Superior temporal gyrus (tissue), 1 donor: ENCODE measurements around the gene HLA-F.
A peak's percentile ranks its signal among the peaks of the same experiment; 100 is the strongest.

Experiments used
- DNase-seq: peaks from one replicate; pipeline ENCODE4 v3.0.0-alpha.2; 2016; ENCODE audit errors: extremely low spot score

The HLA-F gene

DNA sequence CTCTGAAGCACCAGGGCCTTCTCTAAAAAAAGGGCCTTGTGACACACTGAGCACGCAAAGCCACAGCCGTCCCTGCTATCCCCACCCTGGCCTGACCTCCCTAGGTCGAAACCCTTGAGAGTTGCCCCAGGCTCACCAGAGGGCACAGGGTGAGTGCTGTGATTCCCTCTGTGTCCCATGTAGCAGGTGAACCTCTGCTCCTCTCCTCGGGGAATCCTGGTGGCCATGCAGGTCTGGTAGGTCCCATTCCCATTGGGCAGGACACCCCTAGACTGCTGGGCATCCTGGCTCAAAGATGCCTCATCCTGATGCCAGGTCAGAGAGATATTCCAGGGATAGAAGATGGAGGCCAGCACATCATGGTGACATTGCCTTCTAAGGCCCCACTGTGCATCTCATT is 20.9 kb downstream of the HLA-F start:
- no peak for DNase-seq

DNA sequence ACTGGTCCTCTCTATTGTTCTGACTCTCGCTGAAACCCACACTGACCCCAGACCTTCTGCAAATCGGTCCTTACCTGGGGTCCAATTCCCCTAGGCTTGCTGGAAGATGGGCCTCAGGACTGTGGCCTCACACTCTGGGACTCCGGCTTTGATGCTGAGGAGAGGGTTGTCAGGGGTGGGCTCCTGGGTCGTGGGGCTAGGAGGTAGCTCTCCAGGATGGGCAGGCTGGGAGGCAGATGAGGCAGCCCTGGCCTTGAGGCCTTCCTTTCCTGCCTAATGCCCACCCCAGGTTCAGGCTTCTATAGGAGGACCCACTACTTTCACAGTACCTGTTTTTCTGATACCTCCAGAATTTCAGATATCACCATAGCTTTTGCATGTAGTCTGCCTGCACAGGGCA is 21.4 kb downstream of the HLA-F start:
- no peak for DNase-seq

DNA sequence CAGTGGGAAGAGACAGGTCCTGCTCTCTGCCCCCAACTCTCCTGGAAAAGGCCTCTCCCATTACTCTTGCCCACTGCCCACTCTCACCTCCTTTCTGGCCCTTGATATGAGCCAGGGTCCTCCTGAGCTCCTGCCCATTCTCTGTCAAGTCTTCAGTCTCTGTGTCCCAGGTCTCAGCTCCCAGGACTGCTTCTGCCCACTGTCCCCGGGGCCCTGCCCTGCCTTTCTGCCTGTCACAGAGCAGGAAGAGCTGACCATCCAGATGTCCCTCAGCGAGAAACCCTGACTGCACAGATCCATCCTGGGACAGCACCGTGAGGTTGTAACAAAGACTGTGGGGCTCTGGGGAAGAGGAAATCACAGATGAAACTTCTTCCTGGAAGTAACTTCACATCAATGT is 22.2 kb downstream of the HLA-F start:
- DNase-seq = no peak

DNA sequence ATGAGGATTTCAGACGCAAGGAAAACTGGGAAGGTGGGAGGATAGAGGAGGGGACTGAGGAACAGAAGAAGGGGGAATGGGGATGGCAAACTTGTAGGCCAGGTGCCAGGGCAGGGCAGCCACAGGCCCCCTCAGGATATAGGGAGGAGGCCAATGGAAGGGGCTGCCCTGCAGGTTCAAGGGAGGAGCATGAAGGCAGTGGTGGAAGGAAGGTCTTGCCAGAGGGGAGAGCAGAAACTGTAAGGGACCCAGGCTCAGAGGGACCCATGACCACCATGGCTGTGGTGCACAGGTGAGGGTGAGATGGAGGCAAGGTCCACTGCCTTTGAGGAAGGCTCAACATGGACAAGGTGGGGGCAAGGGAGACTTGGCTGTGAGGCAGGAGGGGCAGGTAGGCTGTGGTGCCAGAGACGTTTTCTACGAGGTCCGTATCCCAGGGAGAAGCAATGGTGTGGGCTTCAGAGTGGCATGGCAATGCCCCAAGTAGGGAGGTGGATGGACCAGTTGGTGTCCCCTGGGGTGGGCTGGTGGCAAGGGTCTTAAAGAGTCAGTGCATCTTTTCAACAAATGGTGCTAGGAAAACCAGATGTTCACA is 22.7 kb downstream of the HLA-F start:
- DNase-seq = no peak

DNA sequence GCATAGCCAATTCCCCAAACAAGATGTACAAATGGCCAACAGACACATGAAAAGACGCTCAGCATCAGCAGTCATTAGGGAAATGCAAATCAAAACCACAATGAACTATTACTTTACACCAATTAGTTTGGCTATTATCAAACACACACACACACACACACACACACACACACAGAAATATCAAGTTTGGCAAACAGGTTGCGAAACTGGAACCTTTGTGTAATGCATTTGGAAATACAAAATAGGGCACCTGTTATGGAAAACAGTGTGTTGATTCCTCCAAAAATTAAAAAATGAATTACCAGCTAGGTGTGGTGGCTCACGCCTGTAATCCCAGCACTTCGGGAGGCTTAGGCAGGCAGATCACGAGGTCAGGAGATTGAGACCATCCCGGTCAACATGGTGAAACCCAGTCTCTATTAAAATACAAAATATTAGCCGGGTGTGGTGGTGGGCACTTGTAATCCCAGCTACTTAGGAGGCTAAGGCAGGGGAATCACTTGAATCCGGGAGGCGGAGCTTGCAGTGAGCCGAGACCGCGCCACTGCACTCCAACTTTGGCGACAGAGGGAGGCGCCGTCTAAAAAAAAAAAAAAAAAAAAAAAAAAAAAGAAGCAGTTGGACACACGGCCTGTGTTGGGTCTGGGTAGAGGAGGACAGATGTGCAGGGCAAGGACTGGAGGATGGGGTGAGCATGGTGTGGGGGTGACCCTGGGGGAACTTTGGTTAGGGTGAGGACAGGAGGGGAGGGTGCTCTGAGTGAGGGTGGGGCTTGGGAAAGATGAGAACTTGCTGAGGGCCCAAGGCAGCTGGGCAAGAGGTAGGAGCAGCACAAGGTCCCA is 23.8 kb downstream of the HLA-F start:
- DNase-seq = no peak

DNA sequence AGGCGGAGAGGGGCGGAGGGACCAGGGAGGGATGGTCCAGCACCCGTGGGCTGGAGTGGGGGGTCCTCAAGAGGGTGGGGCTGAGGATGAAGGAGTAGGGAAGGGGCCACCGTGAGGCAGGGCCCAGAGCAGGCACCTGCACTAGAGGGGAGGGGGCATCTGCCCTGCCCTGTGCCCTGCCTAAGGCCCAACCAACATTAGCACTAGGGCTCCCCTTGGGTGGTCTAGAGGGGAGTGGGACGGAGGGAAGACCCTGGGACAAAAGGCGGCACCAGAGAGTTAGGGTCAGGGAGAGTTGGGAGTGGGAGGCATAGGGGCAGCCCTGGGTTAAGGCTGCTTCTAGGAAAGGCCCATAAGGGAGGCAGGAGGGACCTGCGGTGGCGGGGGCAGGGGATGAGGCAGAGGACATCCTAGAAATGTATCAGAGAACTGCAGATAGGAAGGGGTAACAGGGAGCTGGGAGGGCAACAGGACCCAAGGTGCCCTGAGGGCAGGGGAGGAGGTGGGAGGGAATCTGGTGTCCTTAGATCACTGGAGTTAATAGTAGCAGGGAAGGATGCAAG is 24.5 kb downstream of the HLA-F start:
- DNase-seq = no peak

DNA sequence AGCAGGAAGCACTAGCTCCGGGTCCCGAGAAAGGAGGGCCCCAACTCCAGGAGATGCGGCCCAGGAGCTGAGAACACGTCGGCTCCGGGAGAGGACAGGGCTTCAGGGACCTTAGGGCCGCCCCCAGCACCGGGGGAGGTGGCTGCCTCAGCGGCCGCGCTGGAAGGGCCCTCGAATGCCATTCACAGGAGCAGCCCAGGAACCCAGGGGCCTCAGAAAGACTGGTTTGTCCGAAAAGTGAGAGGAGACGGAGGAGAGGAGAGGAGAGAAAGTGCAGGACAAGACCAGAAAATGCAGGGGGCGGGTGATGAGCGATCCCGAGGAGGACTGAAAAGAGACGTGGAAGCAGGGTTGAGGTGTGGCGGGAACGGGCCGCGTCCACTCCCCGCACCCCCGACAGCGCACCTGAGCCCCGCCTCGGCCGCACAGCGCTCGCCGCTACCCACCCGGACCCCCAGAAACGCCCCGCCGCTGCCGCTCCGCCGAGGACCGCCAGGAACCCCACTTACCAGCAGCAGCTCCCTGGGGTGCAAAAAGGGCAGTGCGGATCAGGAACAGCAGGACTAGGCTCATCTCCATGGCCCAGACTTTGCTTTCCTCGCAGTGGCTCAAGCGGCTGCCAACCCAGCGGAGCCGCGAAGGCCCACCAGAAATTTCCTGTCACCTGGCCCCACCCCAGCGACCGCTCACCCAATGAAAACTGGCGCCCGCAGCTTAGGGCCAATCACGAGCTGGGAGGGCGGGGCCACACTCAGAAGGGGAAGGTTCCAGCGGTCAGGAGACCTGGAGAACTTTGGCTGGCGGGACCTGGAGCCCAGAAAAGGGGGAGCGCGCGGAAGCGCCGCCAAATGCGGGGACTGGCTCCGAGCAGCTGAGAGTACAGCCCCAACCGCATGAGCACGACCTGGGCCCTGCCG is 25.4 kb downstream of the HLA-F start:
- peak; percentile 84 for DNase-seq

DNA sequence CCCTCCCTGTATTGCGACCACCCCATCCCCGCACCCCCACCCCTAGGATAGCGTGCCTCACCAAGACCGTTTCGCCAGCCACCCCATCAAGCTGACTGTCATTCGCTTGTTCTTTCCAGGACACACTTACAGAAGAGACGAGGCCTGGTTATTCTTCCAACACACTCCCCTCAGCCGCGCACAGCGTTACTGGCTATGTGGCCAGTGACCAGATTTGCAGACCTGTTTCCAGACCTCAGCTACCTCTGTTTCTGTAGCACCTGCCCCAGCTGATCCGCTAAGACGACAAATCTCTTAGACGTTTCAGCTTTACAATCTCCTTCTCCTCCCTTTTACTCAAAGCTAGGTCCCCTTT is 26.1 kb downstream of the HLA-F start:
- DNase-seq = no peak

DNA sequence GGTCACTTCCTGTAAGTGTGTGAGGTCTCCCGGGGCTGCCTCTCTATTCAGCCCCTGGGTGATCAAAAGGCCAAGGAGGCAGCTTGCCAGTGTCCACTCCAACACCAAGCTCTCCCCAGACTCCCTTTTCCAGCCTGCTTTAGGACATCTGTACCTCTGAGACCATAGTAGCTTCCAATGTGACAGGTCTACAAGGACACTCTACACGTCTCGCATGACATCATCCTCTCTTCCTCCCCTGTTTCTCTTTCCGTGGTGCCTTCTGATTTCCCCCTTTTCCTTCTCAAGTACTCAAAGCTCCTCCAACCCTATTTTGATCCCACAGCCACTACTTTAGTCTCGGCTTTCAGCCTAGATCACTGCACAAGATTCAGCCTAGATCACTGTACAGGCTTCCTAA is 26.4 kb downstream of the HLA-F start:
- no peak for DNase-seq

DNA sequence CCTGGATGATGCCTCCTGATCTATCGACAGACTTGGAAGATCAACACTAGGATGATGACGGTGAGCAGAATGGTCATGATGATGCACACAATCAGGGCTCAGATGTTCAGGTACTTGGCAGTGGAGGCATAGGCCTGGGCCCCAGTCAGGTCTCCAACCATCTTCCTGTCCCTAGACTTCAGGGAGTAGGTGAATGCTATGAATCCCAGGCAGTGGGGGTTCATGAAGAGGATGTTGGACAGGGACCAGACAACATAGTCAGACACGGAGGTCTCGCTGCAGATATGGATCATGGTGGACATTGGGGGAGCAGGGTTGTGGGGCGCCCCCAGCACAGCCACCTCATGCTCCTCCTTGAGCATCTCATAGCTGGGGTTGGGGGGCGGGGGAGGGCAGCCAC is 27.5 kb downstream of the HLA-F start:
- DNase-seq = no peak

DNA sequence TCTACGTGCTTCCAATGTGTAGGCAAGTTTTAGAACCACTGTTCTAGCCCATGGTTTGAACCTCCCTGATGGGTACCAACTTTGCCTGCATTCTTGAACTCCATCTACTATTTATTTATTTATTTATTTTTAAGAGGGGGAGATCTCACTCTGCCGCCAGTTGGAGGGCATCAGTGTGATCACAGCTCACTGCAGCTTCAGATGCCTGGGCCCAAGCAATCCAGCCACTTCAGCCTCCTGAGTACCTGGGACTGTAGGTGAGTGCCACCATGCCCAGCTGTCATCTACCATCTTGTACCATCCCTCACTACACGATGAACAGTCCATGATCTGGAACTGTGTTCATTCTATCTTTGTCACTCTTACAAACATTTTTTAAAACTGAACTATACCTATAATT is 28.2 kb downstream of the HLA-F start:
- DNase-seq = no peak

DNA sequence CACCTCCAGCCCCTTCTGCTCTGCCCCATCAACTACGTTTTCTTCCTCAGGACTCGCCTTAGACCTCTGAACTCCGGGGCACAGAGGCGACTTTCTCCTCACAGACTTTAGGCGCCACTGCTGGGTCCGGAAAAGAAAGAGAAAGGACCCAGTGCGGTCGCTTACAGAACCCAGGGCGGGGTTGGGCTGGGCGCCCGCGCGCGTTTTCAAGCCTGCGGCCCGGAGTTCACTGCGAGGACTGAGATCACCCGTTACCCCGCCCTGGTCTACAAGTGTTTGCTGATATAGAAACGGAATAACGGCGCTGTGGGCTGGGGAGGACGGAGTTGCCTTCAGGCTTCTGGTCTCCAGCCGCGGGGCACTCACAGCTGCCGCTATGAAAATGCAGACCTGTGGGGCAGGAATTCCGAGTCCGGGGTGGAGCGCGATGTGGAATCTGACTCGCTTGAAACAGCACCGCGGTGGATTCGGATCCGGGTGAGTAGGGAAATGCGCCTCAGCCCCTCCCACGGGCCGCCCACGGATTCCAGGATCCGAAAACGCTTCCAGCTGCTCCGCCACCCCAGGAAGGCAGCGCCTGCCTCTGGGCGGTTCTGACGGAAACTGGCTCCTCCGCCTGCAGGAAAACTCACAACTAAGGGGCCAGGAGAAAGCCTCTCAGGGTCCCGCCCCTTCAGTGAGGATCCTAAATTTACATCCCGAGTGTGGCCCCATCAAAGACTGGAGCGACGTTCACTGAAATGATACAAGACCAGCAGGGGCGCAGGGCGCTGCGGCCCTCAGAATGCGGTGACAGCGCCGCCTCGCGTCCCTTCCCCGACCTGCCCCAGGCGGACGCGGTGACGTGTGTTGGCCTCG is 29.4 kb downstream of the HLA-F start:
- peak; percentile 84 for DNase-seq

DNA sequence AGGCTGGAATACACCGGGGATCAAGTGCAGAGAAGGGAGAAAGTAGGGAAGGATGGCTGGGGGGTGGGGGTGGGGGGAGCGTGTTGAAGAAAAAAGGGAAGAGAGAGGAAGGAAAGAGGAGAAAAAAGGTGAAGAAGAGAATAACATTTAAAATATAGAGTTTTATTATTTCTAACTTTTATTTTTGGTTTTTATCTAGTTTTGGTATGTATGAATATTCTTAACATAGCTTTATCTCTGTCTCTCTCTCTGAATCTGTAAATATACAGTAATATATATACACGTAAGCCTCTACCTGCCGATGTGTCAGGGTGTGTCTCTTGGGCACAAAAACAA is 30.0 kb downstream of the HLA-F start:
- DNase-seq = no peak

DNA sequence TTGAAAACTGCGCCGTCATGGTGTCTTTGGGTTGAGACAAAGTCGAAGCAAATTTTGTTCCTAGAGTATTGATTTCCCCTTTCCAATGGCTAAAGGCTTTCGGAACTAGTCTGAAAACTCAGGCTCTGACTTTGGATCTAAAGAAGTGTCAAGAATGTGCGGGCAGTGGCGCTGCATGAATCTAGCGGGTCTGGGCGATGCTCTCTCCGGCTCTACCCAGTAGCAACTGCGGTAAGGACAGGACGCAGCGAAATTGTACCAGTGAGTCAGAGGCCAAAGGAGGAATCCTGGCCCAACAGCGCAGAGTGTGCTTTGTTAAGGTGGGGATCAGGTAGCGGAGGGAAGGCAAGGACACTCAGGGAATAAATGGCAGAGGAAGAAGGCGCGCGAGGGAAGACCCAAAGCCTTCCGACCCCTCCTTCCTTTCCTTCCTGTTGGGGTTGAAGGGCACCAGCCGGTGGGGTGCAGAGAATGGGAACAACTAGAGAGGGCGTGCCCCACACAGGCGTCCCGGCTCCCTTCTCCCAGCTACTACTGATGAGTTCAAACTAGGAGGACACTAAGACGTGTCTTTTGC is 32.1 kb downstream of the HLA-F start:
- no peak for DNase-seq

DNA sequence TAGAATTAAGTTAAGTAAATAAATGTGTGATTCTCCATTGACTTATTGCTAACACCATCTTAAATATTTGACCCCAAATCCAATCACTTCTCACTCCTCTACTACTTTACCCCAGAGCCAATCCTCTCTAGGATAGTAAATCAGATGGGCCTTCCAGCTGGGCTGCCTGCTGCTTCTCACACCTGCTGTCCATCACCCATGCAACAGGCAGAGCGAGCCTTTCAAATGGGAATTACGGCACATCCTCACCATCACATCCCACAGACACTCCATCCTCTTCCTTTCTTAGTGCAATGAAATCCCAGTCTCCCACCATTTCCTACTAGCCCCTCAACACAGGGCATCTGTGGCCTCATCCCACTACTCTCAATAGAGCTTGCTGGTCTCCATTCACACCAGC is 34.0 kb downstream of the HLA-F start:
- DNase-seq = no peak

DNA sequence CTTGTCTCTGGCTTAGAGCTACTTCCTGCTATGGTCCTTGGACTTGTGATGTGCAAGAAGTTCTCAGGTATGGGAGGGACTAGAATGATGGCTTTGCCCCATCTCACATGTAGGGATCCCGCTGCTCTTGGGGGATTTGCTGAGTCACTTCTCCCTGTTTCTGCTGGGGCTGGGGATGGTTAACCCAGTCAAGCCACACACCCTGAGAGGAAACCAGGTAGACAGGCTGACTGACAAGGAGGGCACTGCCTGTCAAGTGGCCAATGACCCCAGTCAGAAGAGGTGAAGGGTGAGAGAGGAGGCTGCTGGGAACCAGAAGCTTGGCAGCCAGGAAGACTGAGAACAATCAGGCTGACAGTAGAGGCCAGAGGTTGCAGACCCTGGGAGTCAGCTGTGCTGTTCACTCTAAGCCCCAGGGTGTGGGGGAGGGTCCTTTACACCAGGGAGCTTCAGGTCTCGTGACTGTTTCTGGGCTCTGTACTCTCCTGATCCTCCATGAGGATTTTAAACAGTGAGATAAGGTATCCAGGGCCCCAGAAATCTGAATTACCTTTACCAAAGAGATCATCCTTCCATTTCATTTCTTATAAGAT is 34.6 kb downstream of the HLA-F start:
- DNase-seq = no peak

DNA sequence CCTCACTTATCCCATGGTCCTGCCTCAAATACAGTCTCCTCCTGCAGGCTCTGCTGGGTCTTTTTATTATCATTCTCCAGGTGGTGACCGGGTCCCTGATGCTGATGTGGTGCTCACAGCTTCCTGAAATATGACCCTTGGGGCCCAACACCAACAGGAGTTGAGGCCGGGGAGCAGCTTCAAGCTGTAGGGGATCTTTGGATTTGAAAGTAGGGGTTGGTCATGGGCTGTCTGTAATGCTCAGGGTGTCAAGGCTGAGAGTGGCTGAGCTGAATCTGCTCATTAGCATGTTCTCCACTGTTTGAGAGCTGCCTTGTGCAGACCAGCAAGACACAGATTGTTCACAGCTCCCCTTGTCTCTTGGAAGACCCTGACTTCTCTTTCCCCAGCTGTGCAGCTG is 35.5 kb downstream of the HLA-F start:
- no peak for DNase-seq

DNA sequence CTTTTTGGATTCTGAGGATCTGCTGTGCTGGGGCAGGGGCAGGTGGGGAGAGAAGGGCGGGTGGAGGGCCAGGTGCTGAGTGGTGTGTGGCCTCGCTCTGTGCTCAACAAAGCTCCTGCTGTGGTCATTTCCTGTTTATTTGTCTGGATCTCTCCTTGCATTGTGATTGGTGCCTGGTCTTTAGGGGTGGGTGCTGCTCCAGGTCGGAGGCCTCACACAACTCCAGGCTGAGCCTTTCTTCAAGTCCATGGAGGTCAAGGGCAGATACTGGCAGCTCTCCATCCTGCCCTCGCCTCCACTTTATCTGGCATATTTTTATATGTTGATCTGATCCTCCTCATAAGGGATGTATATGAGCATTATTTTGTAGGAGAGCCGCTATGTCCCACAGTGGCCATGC is 36.2 kb downstream of the HLA-F start:
- no peak for DNase-seq

DNA sequence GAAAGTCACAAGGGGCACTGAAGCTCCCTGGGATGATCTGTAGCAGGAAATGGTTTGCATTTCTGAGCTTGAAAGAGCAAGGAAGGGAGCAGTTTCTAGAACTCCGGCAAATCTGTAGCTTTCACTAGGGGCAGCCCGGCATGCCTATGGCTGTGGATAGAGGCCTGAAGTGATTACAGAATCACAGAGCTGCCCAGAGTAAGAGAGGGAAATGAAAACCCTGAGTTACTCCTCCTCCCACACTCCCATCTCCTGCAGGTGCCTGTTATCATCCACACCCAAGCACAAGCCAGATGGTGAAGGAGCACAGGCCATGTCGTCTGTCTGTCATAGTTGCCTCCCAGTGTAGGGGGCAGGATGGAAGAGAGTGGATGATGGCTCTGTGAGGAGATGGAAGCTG is 37.1 kb downstream of the HLA-F start:
- DNase-seq = no peak

DNA sequence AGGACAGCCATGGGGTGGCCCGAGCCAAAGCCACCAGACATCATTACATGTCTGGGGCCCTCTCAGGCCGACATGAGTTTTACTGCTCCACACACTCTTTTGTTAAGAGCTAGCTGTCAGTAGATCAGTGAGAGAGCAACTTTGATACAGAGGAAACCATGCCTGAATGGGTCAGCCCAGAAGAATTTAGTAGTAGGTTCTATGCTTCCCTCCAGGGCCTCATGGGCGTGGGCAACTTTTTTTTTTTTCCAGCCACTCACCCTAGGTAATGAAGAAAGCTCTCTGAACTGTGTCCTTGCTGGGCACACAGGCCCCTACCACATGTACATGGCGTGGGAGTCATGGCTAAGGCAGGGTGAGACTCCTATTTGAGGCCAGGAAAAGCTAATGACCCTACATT is 38.8 kb downstream of the HLA-F start:
- no peak for DNase-seq

DNA sequence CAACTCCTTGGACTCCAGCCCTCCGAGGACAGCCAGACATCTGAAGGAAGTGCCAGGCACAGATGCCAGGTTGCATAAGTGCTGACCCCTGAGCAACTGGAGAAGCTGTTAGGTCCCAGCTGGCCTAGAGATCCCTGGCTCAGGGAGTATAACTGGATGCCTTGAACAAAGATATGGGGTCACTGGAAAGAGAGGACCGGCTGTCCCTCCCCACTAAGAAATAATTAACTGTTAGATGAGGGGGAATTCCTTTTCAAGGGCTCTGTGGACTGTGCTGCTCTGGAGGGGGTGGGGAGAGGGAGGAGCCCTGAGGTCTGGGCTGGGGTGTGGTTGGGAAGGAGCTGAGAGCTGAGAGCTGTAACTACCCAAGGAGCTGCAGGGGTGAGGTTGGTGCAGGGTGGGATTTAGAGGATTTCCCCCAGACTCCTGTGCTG is 39.6 kb downstream of the HLA-F start:
- DNase-seq = no peak
